HEK293T (cell line): ENCODE results near the gene UGGT1.

Experiments used
- BHLHE40 ChIP-seq: fragments of 450-650 bp; IDR thresholded peaks from 2 replicates; pipeline ENCODE4 v1.6.1; 2016; ENCODE audit warnings: mild to moderate bottlenecking, moderate library complexity, borderline replicate concordance
- CTBP1 ChIP-seq: fragments of 450-650 bp; IDR thresholded peaks from 2 replicates; pipeline ENCODE4 v1.6.1; 2016; ENCODE audit warnings: borderline replicate concordance
- FOXA1 ChIP-seq: fragments of 450-650 bp; IDR thresholded peaks from 2 replicates; pipeline ENCODE4 v1.6.1; 2016; ENCODE audit warnings: mild to moderate bottlenecking
- HDGF ChIP-seq: fragments of 450-650 bp; IDR thresholded peaks from 2 replicates; pipeline ENCODE4 v1.6.1; 2017; ENCODE audit warnings: antibody characterized with exemption, borderline replicate concordance
- NFRKB ChIP-seq: fragments of 450-650 bp; IDR thresholded peaks from 2 replicates; pipeline ENCODE4 v1.6.1; 2016; ENCODE audit warnings: mild to moderate bottlenecking, moderate library complexity

DNA sequence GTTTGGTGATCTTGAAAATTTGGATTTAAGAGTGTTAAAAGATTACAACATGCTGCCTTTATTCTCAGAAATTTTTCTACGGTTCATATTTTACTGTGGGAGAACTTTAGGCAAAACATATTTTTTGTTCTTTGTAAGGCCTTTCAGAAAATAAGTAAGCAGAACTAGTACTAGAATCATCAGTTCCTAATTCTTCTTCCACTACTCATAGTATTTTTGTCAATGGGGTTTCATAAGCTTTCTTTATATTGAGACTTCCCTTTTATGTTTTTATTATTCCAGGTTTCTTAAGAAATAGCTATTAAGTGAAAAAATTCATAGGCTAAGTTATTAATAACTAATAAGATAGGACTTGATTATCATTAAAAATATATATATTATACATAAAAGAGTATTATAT lies 12.4 kb downstream of the UGGT1 start:
- TF ChIP-seq CTBP1 (no peak), FOXA1 (no peak), HDGF (no peak), BHLHE40 (no peak), NFRKB (no peak)
